Kidney glomerular epithelial cell (primary cell): ENCODE data around the gene DEF6.
"Not testable (repeated sequence)": the region's sequence is repeated elsewhere in the genome, so short reads cannot be mapped to it uniquely, and the experiment has no call there.

Experiments
- DNase-seq: peaks from one replicate; lab custom pipeline; 2025; lab: John Stamatoyannopoulos, UW

The DEF6 gene

DNA sequence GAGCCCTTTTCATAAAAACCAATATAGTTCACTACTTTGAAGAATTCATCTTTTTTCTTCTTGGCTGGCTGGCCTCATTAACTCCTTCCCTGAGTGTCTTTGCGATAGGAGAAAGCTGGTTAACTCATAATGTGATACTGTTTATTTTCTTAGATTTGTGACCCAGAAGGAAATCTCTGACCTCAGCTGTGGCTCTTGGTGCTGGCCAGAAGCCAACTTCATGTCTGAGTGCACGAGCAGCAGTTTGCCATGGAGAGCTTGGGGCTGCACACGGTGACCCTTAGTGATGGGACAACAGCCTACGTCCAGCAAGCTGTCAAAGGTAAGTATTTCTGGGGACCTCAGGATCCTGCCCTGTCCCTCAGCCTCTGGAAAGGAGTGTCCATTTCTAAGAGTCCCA lies 16.7 kb upstream of the DEF6 start:
- DNase-seq = peak; percentile 58

GRCh38 chr6:35282472-35282871 lies 15.1 kb upstream of the DEF6 start:
- no peak for DNase-seq

DNA sequence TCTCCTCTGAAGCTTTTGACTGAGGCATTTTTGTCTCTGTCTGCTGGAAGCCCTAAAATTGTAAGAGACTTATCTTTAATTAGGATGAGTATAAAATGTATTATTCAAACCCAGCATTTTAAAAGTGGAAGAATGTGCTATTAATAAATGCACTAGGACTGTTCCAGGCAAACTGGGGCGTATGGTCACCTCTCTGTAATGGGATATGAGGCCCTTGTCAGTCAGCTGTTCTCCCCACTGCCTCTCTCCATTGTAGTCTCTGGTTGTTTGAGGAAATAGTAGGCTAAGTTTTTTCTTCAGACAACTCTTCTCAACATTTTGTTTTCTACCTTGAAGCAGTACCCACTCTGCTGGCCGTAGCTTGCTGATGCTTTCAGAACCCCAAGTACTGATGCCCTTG lies 14.3 kb upstream of the DEF6 start:
- no peak for DNase-seq

GRCh38 chr6:35287671-35288396 lies 9.8 kb upstream of the DEF6 start:
- no peak for DNase-seq

DNA sequence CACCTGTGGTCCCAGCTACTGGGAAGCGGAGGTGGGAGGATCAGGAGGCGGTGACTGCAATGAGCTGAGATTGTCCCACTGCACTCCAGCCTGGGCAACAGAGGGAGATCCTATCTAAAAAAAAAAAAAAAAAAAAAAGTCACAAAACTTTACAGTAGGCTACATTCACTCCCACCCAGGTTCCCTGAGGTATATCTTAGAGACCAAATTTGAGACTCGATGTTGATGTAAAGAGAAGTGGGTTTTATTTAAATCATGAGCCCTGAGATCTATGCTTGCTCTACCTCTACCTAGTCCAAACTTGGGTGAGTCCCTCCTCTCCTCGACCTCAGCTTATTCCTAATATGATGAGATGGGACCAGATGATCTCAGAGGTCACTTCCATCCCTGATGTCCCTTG lies 8.8 kb upstream of the DEF6 start:
- no peak for DNase-seq

- no peak for DNase-seq
Measured at GRCh38 chr6:35291491-35291890, 6.1 kb upstream of the DEF6 start.

DNA sequence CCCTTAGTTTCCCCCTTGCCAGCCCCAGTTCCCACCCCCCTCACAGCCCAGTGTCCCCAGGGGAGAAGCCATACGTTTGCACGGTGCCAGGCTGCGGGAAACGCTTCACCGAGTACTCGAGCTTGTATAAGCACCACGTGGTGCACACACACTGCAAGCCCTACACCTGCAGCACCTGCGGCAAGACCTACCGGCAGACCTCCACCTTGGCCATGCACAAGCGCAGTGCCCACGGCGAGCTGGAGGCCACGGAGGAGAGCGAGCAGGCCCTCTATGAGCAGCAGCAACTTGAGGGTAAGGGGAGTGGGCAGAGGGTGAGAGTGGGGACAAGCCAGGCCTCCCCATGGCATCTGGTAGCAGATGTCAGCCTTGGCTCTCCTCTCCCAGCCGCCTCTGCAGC lies 5.1 kb upstream of the DEF6 start:
- no peak for DNase-seq

DNA sequence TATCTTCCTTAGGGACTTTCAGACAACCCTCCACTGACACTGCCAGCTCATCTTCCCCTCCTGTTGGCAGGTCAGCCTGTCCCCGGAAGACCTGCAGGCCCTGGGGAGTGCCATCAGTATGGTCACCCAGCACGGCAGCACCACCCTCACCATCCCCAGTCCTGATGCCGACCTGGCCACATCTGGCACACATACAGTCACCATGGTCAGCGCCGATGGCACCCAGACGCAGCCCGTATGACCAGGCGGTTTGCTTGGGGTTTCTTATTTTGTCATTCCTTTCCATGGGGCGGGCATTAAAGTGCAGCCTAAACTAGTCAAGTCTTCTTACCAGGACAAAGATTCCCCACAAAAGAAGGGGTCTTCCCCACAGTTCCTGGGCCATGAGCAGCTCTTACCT lies 3.9 kb upstream of the DEF6 start:
- no peak for DNase-seq

- peak; percentile 2 for DNase-seq
Measured at GRCh38 chr6:35294308-35294945, 3.2 kb upstream of the DEF6 start.

GRCh38 chr6:35295036-35295435 lies 2.6 kb upstream of the DEF6 start:
- no peak for DNase-seq

- DNase-seq = no peak
Measured at GRCh38 chr6:35295521-35296315, 1.9 kb upstream of the DEF6 start.

- no peak for DNase-seq
Measured at GRCh38 chr6:35296931-35297600, 552 bp upstream of the DEF6 start.

DNA sequence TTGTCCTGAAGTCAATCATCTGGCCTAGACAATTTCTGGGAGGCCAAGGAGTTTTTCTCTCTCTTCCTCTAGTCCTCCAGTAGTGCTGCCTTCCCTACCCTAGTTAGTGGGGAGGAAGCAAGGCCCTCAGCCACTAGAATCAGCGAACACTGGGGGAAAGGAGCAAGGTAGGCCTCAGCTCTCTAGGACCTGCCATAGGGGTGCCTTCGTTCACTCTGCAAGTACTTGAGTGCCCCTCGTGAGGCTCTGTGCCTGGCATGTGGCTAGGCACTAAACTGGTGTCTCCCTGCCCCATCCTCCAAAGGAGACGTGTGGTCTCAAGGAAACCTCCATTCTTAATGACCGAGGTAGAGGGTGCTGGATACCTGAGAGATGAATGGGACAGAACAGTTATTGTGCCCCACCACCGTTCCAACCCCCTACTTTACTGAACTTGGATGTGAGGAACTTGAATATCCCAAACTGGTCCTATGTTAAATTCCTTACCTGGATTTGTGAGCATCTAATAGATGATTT lies 1.1 kb downstream of the DEF6 start:
- DNase-seq = no peak

- DNase-seq = no peak
Measured at GRCh38 chr6:35299674-35300073, 2.1 kb downstream of the DEF6 start.

GRCh38 chr6:35300848-35301247 lies 3.2 kb downstream of the DEF6 start:
- DNase-seq = no peak

DNA sequence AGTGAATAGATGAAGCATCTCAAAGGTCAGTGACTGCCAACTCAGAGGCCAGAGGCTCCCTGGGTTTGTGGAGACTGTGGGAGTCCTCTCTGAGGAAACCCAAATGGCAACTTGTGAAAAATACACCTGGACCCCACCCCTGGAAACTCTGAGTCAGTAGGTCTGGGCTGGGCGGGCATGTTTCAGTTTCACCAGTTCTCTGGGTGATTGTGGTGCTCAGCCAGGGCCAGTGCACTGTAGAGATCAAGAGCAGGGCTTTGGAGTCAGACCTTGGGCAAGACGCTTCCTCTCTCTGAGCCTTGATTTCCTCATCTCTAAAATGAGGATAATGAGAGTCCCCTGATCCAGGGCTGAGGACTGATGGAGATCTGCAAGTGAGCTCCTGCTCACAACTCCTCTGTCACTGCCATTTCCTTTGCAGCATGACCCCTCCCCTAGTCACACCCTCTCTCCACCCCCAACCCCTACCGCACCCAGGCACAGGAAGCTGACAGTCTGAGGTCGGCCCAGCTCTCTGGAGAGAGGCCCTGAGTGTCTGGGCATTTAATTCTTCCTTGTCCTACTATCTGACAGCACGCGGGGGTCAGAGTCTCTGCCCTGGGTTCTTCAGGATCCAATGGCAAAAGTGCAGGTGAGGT lies 5.1 kb downstream of the DEF6 start:
- no peak for DNase-seq

DNA sequence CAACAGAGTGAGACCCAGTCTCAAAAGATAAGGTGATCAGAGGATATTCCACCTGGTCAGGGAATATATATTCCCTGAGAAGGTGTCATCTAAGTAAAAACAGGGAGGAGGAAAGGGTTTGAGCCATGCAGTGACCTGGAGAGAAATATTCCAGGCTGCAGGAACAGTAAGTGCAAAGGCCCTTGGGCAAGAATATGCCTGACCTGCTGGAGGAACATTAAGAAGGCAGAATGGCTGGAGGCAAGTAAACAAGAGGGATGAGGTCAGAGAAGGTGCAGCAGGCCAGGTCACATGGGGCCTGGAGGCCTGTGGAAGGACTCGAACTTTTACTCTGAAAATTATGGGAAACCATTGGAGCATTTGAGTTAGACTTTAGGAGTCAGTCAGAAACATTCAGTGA lies 6.7 kb downstream of the DEF6 start:
- DNase-seq = no peak

DNA sequence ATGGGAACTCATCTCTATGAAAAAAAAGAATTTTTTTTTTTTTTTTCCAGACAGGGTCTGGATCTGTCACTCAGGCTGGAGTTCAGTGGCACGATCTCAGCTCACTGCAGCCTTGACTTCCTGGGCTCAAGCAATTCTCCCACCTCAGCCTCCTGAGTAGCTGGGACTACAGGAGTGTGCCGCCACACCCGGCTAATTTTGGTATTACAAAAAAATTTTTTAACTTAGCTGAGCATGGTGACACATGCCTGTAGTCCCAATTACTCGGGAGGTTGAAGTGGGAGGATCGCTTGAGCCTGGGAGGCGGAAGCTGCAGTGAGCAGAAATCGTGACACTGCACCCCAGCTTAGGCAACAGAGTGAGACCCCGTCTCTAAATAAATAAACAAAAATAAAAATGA lies 7.5 kb downstream of the DEF6 start:
- DNase-seq = no peak

DNA sequence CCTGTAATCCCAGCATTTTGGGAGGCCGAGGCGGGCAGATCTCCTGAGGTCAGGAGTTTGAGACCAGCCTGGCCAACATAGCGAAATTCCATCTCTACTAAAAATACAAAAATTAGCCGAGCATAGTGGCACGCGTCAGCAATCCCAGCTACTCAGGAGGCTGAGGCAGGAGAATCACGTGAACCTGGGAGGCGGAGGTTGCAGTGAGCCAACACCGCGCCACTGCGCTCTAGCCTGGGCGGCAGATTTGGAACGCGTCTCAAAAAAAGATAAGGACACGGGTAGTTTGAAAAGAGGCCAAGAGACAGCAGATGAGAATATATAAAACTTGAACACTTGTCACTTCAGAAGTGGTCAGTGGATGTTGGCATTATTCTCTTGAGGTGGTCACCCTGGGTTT lies 9.5 kb downstream of the DEF6 start:
- DNase-seq = not testable (repeated sequence)

DNA sequence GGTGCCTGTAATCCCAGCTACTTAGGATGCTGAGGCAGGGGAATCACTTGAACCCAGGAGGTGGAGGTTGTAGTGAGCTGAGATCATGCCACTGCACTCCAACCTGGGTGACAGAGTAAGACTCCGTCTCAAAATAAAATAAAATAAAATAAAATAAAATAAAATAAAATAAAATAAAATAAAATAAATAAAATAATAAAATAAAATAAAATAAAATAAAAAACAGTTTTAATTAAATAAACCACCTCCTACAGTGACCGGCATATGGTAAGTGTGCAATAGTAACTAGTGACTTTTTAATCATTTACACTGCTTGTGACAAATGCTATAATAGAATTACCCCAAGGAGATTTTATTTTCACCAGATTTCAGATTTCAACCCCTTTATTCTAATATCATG lies 10.9 kb downstream of the DEF6 start:
- DNase-seq = not testable (repeated sequence)

DNA sequence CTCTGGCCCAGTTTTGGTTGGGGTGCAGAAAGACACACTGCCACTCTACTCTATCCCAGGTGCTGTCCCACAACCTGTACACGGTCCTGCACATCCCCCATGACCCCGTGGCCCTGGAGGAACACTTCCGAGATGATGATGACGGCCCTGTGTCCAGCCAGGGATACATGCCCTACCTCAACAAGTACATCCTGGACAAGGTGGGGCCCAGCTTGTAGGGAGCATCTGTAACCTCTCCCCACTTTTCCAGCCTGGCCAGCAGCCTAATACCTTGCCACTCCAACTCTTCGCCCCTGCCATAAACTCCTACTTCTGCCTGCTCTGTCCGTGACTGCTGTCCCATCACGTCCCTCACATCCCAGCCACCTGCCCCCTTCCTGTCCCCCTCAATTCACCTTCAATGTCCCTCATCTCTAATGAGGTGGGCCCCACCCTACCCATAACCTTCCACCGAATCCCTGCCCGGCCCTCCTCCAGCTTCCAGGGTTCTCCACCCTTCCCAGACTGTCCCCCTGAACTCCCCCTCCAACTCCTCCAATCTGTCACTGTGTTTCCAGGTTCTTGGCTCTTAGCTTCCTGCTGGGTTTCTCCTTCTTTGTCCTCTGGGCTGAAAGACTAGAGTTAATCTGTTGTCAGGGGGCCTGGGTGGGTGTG lies 12.1 kb downstream of the DEF6 start:
- DNase-seq = no peak
